SJCRH30 (cell line): ENCODE data around the gene TMPRSS3. TPM values are rescaled to one million over a fixed set of nuclear protein-coding genes. Genes with fewer than 3 reads are reported as not detected.

Source experiments
- DNase-seq, 2 experiments: peaks; one replicate each; pipeline ENCODE4 v3.0.0-alpha.2; 2015 to 2020
- H3K27ac ChIP-seq: fragments of 250-450 bp; sonication (Bioruptor Pico); 2 replicates; pipeline ENCODE4 v1.5.1; 2020; ENCODE audit warnings: mild to moderate bottlenecking, moderate library complexity
- H3K27me3 ChIP-seq: fragments of 250-450 bp; sonication (Bioruptor Pico); 2 replicates; pipeline ENCODE4 v1.5.1; 2020; ENCODE audit warnings: mild to moderate bottlenecking, moderate library complexity
- H3K36me3 ChIP-seq: fragments of 250-450 bp; sonication (Bioruptor Pico); 2 replicates; pipeline ENCODE4 v1.5.1; 2020; ENCODE audit warnings: mild to moderate bottlenecking, moderate library complexity
- H3K4me1 ChIP-seq: fragments of 250-450 bp; sonication (Bioruptor Pico); 2 replicates; pipeline ENCODE4 v1.5.1; 2020; ENCODE audit warnings: mild to moderate bottlenecking, moderate library complexity
- H3K4me3 ChIP-seq: fragments of 250-450 bp; sonication (Bioruptor Pico); 2 replicates; pipeline ENCODE4 v1.5.1; 2020; ENCODE audit warnings: mild to moderate bottlenecking, moderate library complexity
- H3K9me3 ChIP-seq: fragments of 250-450 bp; sonication (Bioruptor Pico); replicated peaks from 2 replicates; pipeline ENCODE4 v1.5.1; 2020; ENCODE audit warnings: mild to moderate bottlenecking, moderate library complexity
- total RNA-seq: library from RNA; depleted of rRNA; stranded (reverse); fragments of >200 nt; shearing (Covaris generic); gene quantifications from 2 replicates; pipeline ENCODE4 v1.2.3, GENCODE V29; 2014; rRNA removed

Gene TMPRSS3
- total RNA-seq = not detected in 2 replicates

DNA sequence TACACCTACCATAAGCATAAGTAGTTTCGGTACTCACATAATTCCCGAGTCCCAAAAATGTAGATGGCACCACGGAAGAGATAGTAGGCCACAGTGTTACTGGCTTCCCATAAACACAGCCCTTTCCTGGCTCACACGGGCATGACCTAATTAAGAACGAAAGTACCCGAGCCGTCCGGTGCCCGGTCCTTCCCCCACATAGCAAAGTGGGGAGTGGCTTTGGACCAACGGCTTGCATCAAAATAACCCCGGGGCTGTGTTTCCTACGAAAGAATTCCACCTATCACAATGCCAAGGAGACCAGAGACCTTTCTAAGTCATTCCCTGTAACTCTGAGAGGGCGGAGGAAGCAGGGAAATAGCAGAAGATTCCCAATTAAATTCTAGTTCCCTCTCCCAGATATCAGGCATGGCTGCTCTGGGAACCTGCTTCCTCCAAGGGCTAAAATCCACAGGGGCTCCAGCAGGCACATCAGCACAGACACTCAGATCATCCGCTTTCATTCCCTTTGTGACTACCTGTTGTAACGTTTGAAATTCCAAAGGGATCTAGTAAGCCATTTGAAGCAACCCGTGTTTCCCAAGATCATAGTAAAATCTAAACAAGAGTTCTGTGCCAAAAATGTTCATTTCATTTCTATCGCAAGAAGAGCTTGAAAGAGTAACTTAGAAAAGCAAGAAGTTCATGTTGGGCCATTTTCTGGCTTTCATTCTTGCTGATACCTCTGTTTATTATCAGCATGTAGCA is at the start of gene TMPRSS3:
TSS of gene TMPRSS3 (minus strand) at position 148 of the 747 bp plus-strand sequence. CDS start 635 bp downstream, outside the sequence.
- H3K27me3 ChIP-seq = no peaks in the 10 kb centered on the region
- H3K9me3 ChIP-seq = no peaks in the 10 kb centered on the region
- H3K4me1 ChIP-seq = no peaks in the 10 kb centered on the region
- H3K4me3 ChIP-seq = no peak within 1 kb of the TSS
- H3K27ac ChIP-seq = no peak within 1 kb of the TSS
- no peak for DNase-seq
- H3K36me3 ChIP-seq = no peaks in the 10 kb centered on the region

- Histone ChIP-seq H3K9me3 (no peaks in the 10 kb centered on the region), H3K27ac (no peak overlapping the region), H3K4me3 (no peak overlapping the region), H3K27me3 (no peaks in the 10 kb centered on the region), H3K36me3 (no peaks in the 10 kb centered on the region), H3K4me1 (no peaks in the 10 kb centered on the region; the same call in 1 of the 2 replicates)
- DNase-seq = no peak
These were observed 49.5 kb upstream of the TMPRSS3 start for GRCh38 chr21:42445311-42445710.

GRCh38 chr21:42444745-42445059 is 48.9 kb upstream of the TMPRSS3 start:
- Histone ChIP-seq H3K27me3 (no peaks in the 10 kb centered on the region), H3K4me3 (no peak overlapping the region), H3K9me3 (no peaks in the 10 kb centered on the region), H3K27ac (no peak overlapping the region), H3K36me3 (no peaks in the 10 kb centered on the region), H3K4me1 (no peaks in the 10 kb centered on the region; the same call in 1 of the 2 replicates)
- DNase-seq = no peak

GRCh38 chr21:42443876-42444744 is 48.3 kb upstream of the TMPRSS3 start:
- Histone ChIP-seq H3K36me3 (no peaks in the 10 kb centered on the region), H3K27me3 (no peaks in the 10 kb centered on the region), H3K4me3 (no peak overlapping the region), H3K27ac (no peak overlapping the region), H3K4me1 (no peaks in the 10 kb centered on the region), H3K9me3 (no peaks in the 10 kb centered on the region)
- no peak for DNase-seq

DNA sequence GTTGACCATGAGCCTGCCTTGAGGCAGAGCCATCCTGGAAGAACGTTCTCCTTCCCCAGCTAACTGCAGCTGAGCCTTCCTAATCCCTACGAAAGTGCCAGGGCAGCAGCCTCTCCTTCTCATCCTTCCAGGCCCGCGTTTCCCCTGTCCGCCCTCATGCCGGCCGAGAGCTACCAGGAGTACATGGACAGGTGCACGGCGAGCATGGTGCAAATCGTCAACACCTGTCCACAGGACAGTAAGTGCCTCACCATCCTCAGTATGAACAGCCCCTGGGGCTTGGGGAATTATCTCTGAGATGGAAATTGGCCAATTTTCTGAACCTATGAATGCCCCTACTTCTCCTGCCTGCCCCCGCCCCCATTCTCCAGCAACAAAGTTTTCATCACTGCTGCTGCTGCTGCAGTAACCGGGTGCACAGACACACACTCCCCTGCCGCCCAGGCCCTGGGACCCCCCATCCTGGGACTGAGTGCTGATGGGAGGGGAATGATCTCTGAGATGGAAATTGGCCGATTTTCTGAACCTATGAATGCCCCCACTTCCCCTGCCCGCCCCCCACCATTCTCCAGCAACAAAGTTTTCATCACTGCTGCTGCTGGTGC is 47.4 kb upstream of the TMPRSS3 start:
- Histone ChIP-seq H3K4me3 (no peak overlapping the region), H3K36me3 (no peaks in the 10 kb centered on the region), H3K9me3 (no peaks in the 10 kb centered on the region), H3K27me3 (no peaks in the 10 kb centered on the region), H3K4me1 (no peaks in the 10 kb centered on the region), H3K27ac (no peak overlapping the region)
- DNase-seq = no peak

DNA sequence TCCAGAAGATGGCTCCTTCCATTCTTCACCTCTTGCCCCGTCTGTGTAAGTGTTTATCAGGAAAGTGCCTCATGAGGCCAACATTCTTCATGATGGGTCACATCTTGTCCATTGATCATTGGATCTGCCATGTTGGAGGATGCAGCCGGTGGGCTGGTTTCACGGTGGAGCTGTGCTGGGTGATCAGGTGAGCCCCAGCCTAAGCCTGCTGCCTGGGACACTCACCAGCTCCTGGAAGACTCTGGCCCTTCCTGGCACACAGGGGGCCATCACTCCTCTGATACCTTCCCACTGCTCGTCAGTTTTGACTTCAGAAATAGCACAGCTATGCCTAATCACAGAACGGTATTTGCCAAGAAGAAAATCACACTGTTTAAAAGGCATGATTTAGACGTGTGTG is 46.1 kb upstream of the TMPRSS3 start:
- DNase-seq = no peak
- H3K4me1 ChIP-seq = no peaks in the 10 kb centered on the region
- H3K36me3 ChIP-seq = no peaks in the 10 kb centered on the region
- no peaks in the 10 kb centered on the region for H3K9me3 ChIP-seq
- H3K4me3 ChIP-seq = no peak overlapping the region
- H3K27ac ChIP-seq = no peak overlapping the region
- no peaks in the 10 kb centered on the region for H3K27me3 ChIP-seq

DNA sequence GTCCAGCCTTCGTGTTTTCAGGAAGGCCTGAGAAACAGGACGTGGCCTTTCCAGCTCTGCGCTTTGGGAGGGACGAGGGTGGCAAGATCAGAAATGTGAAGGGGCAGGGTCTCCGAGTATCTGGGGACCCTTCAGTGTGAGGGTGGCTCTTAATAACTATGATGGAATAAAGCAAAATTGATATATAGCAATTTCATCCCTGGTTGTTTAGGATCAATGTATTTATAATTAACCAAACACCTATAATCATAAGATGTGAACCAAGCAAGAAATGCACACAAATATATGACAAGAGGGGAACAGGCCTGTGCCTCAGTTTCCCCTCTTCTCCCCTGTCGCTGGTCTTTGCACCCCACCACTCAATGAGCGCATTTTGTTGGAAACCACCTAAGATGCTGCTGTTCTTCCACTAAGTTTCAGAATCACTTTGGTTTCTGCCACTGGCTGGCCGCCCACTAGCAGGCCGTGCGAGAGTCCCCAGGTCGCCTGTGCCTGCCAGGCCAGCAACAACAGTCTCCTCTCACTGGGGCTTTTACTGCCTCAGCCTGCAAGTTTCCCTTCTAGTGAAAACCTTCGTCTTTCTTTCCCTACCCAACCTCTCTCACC is 44.4 kb upstream of the TMPRSS3 start:
- H3K9me3 ChIP-seq = no peaks in the 10 kb centered on the region
- H3K27me3 ChIP-seq = no peaks in the 10 kb centered on the region
- H3K27ac ChIP-seq = no peak overlapping the region
- H3K4me3 ChIP-seq = no peak overlapping the region
- no peak for DNase-seq
- no peaks in the 10 kb centered on the region for H3K4me1 ChIP-seq
- no peaks in the 10 kb centered on the region for H3K36me3 ChIP-seq

DNA sequence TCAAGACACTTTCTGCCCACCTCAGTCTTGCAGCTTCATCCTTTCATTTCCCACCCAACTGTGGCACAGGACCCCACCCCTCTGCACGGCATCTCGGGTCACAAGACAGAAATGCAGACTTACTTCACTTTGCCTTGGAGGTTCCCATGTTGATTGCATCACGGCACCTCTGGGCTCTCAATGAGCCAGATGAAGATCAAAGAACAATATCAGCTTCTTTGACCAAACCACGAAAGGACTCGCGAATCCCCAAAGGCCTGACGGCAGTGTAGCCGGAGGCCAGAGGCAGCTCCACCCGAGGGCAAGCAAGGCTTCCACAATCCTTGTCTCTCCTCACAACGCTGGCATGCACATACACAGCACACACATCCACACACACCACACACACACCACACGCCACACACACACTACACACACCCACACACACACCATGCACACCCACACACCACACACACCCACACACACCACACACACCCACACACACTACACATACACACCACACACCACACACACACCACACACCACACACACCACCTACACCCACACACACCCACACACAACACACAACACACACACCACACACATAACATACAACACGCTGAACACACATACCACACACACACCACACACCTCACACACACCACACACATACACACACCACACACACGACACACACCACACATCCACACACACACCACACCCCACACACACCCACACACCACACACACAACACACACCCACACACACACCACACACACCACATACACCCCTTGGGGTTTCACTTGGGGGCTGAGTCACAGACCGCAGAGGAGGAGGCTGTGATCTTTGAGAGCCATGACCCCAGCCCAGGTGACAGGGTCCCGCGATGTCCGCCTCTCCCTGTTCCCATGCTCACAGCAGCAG is 43.7 kb upstream of the TMPRSS3 start:
- DNase-seq = no peak
- H3K4me1 ChIP-seq = no peaks in the 10 kb centered on the region
- no peak overlapping the region for H3K4me3 ChIP-seq
- H3K27me3 ChIP-seq = no peaks in the 10 kb centered on the region
- no peak overlapping the region for H3K27ac ChIP-seq
- no peaks in the 10 kb centered on the region for H3K36me3 ChIP-seq
- no peaks in the 10 kb centered on the region for H3K9me3 ChIP-seq

- Histone ChIP-seq H3K4me3 (no peak overlapping the region), H3K27ac (no peak overlapping the region), H3K27me3 (no peaks in the 10 kb centered on the region), H3K36me3 (no peaks in the 10 kb centered on the region), H3K4me1 (no peaks in the 10 kb centered on the region), H3K9me3 (no peaks in the 10 kb centered on the region)
- no peak for DNase-seq
These were observed 42.7 kb upstream of the TMPRSS3 start for GRCh38 chr21:42438316-42439205.

DNA sequence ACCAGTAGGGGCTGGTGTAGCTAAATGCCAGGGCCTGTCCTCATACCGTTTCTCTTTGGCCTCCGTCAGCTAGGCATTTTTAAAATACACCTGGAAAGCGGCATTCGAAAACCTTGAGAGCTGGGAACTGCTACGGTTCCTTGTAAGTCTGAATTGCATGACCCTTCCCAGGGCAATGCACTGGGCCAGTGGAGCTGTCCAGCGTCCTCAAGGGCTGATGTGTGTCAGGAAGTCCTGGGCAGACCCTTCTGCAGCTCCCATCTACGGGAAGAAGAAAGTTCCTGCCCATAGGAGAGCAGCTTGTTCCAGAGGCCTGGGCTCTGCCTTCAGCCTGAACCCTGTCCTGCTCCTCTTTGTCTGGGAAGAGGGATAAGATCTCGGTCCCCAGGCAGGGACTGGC is 41.9 kb upstream of the TMPRSS3 start:
- H3K4me1 ChIP-seq = no peaks in the 10 kb centered on the region
- DNase-seq = no peak
- H3K36me3 ChIP-seq = no peaks in the 10 kb centered on the region
- no peaks in the 10 kb centered on the region for H3K27me3 ChIP-seq
- H3K9me3 ChIP-seq = peaks cover 2% of the 10 kb centered on the region
- no peak overlapping the region for H3K27ac ChIP-seq
- H3K4me3 ChIP-seq = no peak overlapping the region

DNA sequence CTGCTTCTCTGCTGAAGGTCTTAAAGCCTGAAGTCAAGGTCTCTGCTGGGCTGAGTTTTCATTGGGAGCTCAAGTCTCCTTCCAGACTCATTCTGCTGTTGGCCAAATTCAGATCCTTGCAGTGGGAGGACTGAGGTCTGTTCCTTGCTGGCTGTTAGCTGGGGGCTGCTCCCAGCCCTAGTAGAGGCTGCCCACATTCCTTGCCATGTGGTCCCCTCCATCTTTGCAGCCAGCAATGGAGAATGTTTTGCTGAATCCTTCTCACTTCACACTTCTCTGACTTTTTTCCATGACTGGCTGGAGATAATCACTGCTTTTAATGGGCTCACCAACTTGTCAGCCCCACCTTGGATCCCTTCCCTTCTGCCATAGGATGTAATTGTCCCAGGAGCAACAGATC is 41.1 kb upstream of the TMPRSS3 start:
- H3K9me3 ChIP-seq = peaks cover 8% of the 10 kb centered on the region

GRCh38 chr21:42435833-42436232 is 40.0 kb upstream of the TMPRSS3 start:
- DNase-seq = no peak
- Histone ChIP-seq H3K4me3 (no peak overlapping the region), H3K27me3 (no peaks in the 10 kb centered on the region), H3K36me3 (no peaks in the 10 kb centered on the region), H3K4me1 (no peaks in the 10 kb centered on the region), H3K9me3 (peaks cover 8% of the 10 kb centered on the region), H3K27ac (no peak overlapping the region)

More for the DNA sequence above, 41.1 kb upstream of the TMPRSS3 start:
- H3K4me1 ChIP-seq = no peaks in the 10 kb centered on the region
- H3K36me3 ChIP-seq = no peaks in the 10 kb centered on the region
- DNase-seq = no peak
- no peak overlapping the region for H3K4me3 ChIP-seq
- H3K27me3 ChIP-seq = no peaks in the 10 kb centered on the region
- H3K27ac ChIP-seq = no peak overlapping the region

- no peak overlapping the region for H3K27ac ChIP-seq
These were observed 39.5 kb upstream of the TMPRSS3 start for GRCh38 chr21:42435401-42435800.

More at GRCh38 chr21:42435401-42435800, 39.5 kb upstream of the TMPRSS3 start:
- Histone ChIP-seq H3K27me3 (no peaks in the 10 kb centered on the region), H3K4me1 (no peaks in the 10 kb centered on the region), H3K36me3 (no peaks in the 10 kb centered on the region), H3K4me3 (no peak overlapping the region), H3K9me3 (peaks cover 8% of the 10 kb centered on the region)
- no peak for DNase-seq
